Mucosa of rectum (tissue), 2 donors: ENCODE measurements around the gene TAF11L10.
"Not testable (repeated sequence)": the region's sequence is repeated elsewhere in the genome, so short reads cannot be mapped to it uniquely, and the experiment has no call there.

ENCODE experiments used
- H3K27ac ChIP-seq, 2 donors: one replicate each; pipeline ENCODE4 v1.7.0; 2013; ENCODE audit warnings: inconsistent platforms in 2 of 2, low read depth in 2 of 2, low read length in 2 of 2
- H3K27me3 ChIP-seq, 2 donors: one replicate each; pipeline ENCODE4 v1.7.0; 2013; ENCODE audit warnings: low read length in 2 of 2; ENCODE audit not compliant: control insufficient read depth in 2 of 2, insufficient read depth in 2 of 2
- H3K36me3 ChIP-seq, 2 donors: one replicate each; pipeline ENCODE4 v1.7.0; 2013; ENCODE audit warnings: low read length in 2 of 2; ENCODE audit not compliant: control insufficient read depth in 2 of 2, insufficient read depth in 2 of 2
- H3K4me1 ChIP-seq, 2 donors: one replicate each; pipeline ENCODE4 v1.7.0; 2013; ENCODE audit warnings: low read length in 2 of 2, mild to moderate bottlenecking in 1 of 2; ENCODE audit not compliant: control insufficient read depth in 2 of 2, insufficient read depth in 2 of 2
- H3K4me3 ChIP-seq, 2 donors: one replicate each; pipeline ENCODE4 v1.7.0; 2013; ENCODE audit warnings: low read length in 2 of 2
- H3K9ac ChIP-seq, 2 donors: one replicate each; pipeline ENCODE4 v1.7.0; 2013; ENCODE audit warnings: low read length in 2 of 2, low read depth in 1 of 2, mild to moderate bottlenecking in 1 of 2
- H3K9me3 ChIP-seq, 2 donors: one replicate each; pipeline ENCODE4 v1.7.0; 2013; ENCODE audit warnings: low read length in 2 of 2; ENCODE audit not compliant: control insufficient read depth in 2 of 2
- donor health status: healthy.
- donor health status: Normal muscosa, but diverticular disease.

The TAF11L10 gene

DNA sequence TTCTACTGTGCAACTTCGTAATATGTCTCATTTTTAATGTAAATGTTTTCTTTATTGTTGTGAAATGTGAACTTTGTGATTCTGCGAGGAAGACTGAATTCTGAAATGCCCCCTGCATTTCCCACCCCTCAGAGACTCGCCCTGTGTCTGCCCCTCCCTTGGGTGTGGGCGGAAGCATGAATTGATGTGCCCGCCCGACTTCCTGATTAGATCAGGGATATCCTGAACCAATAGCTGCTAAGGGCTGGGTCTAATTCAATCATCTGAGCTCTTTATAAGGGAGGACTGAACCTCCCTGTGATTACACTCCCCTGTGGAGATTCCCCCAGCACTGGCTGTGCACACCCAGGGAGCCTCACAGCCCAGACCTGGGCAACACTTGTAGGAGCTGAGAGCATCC lies 6.3 kb upstream of the TAF11L10 start, which contains the start of gene TAF11L11:
Gene TAF11L11, plus strand, starts transcription at position 304 of the 400 bp plus-strand sequence.
- H3K4me1 ChIP-seq, H3K36me3 ChIP-seq, H3K9ac ChIP-seq, H3K4me3 ChIP-seq, H3K27me3 ChIP-seq, H3K27ac ChIP-seq, H3K9me3 ChIP-seq: not testable (repeated sequence)

DNA sequence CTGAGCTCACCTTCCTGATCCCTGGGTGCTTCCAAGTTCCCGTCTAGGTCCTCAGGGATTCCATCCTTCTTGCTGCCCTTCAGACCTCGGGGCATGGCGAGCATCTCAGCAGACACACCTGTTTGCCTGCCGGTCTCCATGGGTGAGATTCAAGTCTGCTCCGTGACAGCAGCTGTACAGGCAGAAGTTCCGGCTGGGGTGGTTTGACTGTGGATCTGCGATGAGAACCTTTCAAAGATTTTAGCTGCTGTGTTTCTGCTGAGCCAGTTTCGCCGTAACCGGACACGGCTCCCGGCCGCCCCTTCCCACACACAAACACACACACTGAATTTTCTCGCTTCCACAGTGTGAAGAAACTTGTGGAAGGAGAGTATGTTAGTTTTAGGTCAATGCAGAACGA lies 3.4 kb downstream of the TAF11L10 start, which contains the start of gene TAF11L9:
Gene TAF11L9, minus strand, starts transcription at position 140 of the 400 bp plus-strand sequence.
- H3K4me1 ChIP-seq, H3K36me3 ChIP-seq, H3K9me3 ChIP-seq, H3K9ac ChIP-seq, H3K4me3 ChIP-seq, H3K27ac ChIP-seq, H3K27me3 ChIP-seq: not testable (repeated sequence)

DNA sequence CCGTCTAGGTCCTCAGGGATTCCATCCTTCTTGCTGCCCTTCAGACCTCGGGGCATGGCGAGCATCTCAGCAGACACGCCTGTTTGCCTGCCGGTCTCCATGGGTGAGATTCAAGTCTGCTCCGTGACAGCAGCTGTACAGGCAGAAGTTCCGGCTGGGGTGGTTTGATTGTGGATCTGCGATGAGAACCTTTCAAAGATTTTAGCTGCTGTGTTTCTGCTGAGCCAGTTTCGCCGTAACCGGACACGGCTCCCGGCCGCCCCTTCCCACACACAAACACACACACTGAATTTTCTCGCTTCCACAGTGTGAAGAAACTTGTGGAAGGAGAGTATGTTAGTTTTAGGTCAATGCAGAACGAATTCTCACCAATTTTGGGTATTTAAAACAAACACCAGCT lies 6.8 kb downstream of the TAF11L10 start, which contains the start of gene TAF11L8:
Gene TAF11L8, minus strand, starts transcription at position 101 of the 400 bp plus-strand sequence.
- not testable (repeated sequence) for H3K27ac ChIP-seq, H3K4me3 ChIP-seq, H3K4me1 ChIP-seq, H3K9ac ChIP-seq, H3K9me3 ChIP-seq, H3K36me3 ChIP-seq, H3K27me3 ChIP-seq

DNA sequence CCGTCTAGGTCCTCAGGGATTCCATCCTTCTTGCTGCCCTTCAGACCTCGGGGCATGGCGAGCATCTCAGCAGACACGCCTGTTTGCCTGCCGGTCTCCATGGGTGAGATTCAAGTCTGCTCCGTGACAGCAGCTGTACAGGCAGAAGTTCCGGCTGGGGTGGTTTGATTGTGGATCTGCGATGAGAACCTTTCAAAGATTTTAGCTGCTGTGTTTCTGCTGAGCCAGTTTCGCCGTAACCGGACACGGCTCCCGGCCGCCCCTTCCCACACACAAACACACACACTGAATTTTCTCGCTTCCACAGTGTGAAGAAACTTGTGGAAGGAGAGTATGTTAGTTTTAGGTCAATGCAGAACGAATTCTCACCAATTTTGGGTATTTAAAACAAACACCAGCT lies 12.0 kb downstream of the TAF11L10 start, which contains the start of gene TAF11L7:
Gene TAF11L7, minus strand, starts transcription at position 101 of the 400 bp plus-strand sequence.
- H3K9ac ChIP-seq, H3K4me1 ChIP-seq, H3K27ac ChIP-seq, H3K27me3 ChIP-seq, H3K36me3 ChIP-seq, H3K4me3 ChIP-seq, H3K9me3 ChIP-seq: not testable (repeated sequence)
